BJ (cell line): ENCODE data around the gene TSSK2. TPM values are rescaled to one million over a fixed set of nuclear protein-coding genes. Genes with fewer than 3 reads are reported as not detected.

Source experiments
- CTCF ChIA-PET: fragments of 350-600 bp; formaldehyde crosslinking; extraction: SDS; loops from one replicate; lab custom pipeline; 2021; ENCODE audit warnings: antibody characterized with exemption, inconsistent platforms; lab: Yijun Ruan, JAX
- POLR2A ChIA-PET: fragments of 300-600 bp; sonication (Branson Sonifier 250); formaldehyde crosslinking; extraction: SDS; loops from one replicate; lab custom pipeline; 2021; ENCODE audit warnings: antibody characterized with exemption; lab: Charles Lee
- DNase-seq: peaks from one replicate; pipeline ENCODE4 v3.0.0-alpha.2; 2011; ENCODE audit warnings: low read depth
- H3K27me3 ChIP-seq: 2 replicates; pipeline ENCODE4 v1.6.0; 2011; ENCODE audit warnings: low read length; ENCODE audit not compliant: control insufficient read depth, insufficient read depth
- H3K36me3 ChIP-seq: 2 replicates; pipeline ENCODE4 v1.5.1; 2011; ENCODE audit warnings: low read length; ENCODE audit not compliant: control insufficient read depth, insufficient read depth
- H3K4me3 ChIP-seq: 2 replicates; pipeline ENCODE4 v1.5.1; 2011; ENCODE audit warnings: low read depth, mild to moderate bottlenecking, control low read depth, low read length
- polyA plus RNA-seq: library from polyadenylated mRNA; depleted of rRNA; stranded (reverse); fragments of >200 nt; gene quantifications from 2 replicates; pipeline ENCODE4 v1.2.3, GENCODE V29; 2011
- TF ChIP-seq, protein P1 (sequence below): IDR thresholded peaks from 2 replicates; pipeline ENCODE4 v1.5.1; 2011; ENCODE audit warnings: low read depth, mild to moderate bottlenecking, control low read depth, inconsistent platforms, low read length, moderate library complexity; ENCODE audit not compliant: insufficient read depth

Gene TSSK2
- polyA plus RNA-seq, 1 experiment = not detected

DNA sequence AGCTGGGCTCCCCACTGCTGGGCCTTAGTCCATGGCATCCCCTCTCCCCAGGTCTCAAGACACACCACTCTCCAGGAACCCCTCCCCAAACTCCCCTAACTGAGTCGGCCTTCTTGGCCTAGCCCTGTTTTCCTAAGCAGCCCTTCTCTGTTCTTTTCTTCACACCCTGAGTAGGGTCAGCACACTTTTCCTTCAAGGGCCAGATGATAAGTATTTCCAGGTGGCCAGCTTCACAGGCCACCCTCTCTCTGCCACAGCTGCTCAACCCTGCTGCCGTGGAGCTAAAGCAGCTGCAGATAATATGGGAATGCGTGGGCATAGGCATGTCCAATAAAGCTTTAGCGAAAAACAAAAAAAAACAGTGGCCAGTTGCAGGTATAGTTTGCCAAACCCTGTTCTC lies 33.0 kb upstream of the TSSK2 start:
- DNase-seq = no peak
- ChIA-PET CTCF (interaction anchor here (1.1 to 1.3 kb wide), 2 partner anchors 12 to 18 kb away, joined by 4 read pairs; no protein-coding TSS in a partner anchor), POLR2A (no interaction called here)
- H3K36me3 ChIP-seq = no peaks in the 10 kb centered on the region; the same call in 1 of the 2 replicates
- TF ChIP-seq, protein P1, sequence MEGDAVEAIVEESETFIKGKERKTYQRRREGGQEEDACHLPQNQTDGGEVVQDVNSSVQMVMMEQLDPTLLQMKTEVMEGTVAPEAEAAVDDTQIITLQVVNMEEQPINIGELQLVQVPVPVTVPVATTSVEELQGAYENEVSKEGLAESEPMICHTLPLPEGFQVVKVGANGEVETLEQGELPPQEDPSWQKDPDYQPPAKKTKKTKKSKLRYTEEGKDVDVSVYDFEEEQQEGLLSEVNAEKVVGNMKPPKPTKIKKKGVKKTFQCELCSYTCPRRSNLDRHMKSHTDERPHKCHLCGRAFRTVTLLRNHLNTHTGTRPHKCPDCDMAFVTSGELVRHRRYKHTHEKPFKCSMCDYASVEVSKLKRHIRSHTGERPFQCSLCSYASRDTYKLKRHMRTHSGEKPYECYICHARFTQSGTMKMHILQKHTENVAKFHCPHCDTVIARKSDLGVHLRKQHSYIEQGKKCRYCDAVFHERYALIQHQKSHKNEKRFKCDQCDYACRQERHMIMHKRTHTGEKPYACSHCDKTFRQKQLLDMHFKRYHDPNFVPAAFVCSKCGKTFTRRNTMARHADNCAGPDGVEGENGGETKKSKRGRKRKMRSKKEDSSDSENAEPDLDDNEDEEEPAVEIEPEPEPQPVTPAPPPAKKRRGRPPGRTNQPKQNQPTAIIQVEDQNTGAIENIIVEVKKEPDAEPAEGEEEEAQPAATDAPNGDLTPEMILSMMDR = no peak
- no peaks in the 10 kb centered on the region for H3K27me3 ChIP-seq
- H3K4me3 ChIP-seq = no peak overlapping the region

DNA sequence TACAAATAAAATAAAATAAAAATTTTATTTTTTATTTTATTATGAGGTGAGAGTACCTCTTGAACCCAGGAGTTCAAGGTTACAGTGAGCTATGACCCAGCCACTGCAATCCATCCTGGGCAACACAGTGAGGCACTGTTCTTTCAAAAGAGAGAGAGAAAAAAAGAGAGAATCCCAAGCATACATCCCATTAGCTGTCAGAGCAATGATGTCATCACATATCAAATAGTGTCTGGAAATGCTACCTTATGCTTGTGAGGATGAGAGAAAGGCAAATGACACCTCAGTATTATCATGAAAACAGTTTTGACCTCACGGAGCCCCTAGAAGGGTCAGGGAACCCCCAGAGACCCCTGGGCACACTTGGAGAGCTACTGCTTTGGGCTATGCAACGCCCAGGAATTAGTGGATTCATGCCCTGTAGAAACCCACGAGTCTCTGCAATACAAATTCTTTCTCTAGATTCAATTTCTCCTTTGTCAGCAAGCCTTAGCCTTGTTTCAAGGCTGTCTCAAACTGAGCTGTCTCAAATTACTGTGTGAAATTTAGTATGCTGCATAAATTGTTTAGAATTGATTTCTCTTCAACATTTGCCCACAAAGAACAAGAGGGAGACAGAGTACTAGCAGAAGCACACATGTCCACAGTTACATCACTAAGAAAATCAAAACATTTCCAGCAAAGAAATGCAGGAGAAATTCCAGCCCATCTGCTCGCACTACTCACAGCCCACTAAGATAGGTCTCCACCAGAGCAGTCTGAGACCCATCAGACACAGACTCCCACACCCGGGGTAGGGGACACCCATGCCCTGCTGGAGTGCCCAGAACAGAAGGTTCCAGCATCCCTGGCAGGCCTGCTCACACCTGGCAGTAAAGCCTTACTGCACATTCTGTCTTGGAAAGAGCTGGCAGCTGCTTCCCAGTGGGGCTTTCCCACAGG lies 27.0 kb upstream of the TSSK2 start:
- ChIA-PET CTCF (interaction anchor here (1.4 kb wide), 1 partner anchor 8 kb away, joined by 3 read pairs; no protein-coding TSS in a partner anchor), POLR2A (no interaction called here)
- no peaks in the 10 kb centered on the region for H3K27me3 ChIP-seq
- no peak overlapping the region for H3K4me3 ChIP-seq
- TF ChIP-seq, protein P1 = no peak
- no peaks in the 10 kb centered on the region for H3K36me3 ChIP-seq
- no peak for DNase-seq

DNA sequence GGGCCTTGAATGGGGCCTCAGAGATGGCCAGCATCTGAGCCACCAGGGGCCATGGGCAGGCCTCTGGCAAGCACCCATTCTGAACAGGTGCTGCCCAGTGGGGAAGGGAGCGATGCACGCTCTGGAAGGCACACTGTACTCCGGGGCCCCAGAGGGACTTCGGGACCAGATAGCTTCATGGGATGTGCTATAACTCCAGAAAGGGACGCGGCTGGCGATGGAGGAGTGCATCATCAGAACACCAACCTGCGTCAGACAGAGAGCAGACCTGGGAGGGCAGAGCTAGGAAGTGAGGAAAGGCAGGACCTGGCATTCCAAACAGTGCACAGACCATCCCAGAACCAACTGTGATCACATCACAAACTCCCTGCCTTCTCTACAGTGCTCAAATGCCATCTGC lies 25.7 kb upstream of the TSSK2 start:
- POLR2A ChIA-PET = no interaction called here
- H3K27me3 ChIP-seq = no peaks in the 10 kb centered on the region
- H3K4me3 ChIP-seq = no peak overlapping the region
- DNase-seq = no peak
- no peaks in the 10 kb centered on the region for H3K36me3 ChIP-seq
- TF ChIP-seq, protein P1 = no peak
- CTCF ChIA-PET = interaction anchor here (1.4 kb wide), 1 partner anchor 10 kb away, joined by 3 read pairs; no protein-coding TSS in a partner anchor

DNA sequence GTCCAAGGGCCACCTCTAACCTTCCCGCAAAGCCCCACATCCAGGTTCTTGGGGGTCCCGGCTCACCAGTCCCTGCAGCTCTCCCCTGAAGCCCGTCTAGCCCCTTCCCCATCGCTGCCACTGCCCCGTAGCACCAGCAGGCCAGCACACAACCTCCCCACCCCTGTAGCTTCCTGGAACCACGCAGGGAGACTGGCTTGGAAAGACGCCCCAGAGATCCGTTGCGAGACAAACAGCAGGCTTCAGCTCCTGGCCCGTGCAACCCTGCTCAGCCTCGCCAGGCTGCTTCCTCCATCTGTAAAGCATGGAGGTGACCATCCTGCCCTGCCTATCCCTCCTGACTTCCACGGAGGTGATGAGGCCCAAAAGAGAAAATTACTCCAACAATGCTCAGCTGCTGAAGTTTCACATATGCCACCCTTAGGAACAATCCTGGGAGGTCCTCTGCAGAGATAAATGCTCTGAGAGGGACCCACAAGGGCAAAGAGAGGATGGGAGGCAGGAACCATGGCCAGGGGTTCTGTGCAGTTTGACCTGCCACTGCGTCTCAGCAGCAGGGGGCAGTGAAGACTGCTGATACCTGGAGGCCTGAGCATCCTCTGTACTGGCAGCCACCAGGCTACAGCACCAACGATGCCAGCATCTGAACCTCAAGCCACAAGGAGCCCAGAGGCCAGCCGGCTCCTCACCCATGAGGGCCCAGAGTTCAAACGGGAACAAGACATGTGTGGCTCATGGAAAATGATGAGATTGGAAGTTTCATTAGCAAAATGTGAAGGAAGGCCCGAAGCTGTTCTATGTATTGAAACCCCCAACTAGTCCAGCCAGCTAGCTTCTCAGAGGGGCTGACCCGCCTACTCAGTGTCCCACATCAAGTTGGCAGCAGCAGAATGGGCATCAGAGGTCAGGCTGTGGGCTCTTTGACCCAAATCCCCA lies 25.0 kb upstream of the TSSK2 start:
- ChIA-PET CTCF (interaction anchor here (1.1 to 1.4 kb wide), 2 partner anchors 10 kb away, joined by 3 read pairs; no protein-coding TSS in a partner anchor), POLR2A (no interaction called here)
- no peaks in the 10 kb centered on the region for H3K36me3 ChIP-seq
- no peak for DNase-seq
- TF ChIP-seq, protein P1 = no peak
- no peak overlapping the region for H3K4me3 ChIP-seq
- no peaks in the 10 kb centered on the region for H3K27me3 ChIP-seq
